ENCODE measurements around the gene SH3RF1. TPM values are rescaled to one million over a fixed set of nuclear protein-coding genes. Genes with fewer than 3 reads are reported as not detected.

The SH3RF1 gene
- total RNA-seq, 1 donor, result 57.8 TPM

DNA sequence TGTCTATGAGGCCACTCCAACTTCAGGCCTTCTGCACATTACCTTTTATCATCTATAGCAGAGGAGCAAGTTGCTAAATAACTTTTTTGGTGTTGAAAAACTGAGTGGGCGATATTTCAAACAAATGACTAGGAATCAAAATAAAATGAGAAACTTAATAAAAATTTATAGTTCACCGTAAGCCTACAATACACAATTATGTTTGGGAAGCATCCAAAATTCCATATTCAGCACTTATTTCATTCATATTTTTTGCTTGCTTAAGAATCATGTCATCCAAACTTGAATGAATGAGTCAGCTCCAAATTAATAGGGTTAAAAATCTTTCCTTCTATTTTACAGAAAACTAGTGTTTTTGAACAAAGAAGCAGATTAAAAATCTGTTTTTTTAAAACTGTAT, 119.1 kb downstream of the SH3RF1 start:
- TF ChIP-seq, protein P1, sequence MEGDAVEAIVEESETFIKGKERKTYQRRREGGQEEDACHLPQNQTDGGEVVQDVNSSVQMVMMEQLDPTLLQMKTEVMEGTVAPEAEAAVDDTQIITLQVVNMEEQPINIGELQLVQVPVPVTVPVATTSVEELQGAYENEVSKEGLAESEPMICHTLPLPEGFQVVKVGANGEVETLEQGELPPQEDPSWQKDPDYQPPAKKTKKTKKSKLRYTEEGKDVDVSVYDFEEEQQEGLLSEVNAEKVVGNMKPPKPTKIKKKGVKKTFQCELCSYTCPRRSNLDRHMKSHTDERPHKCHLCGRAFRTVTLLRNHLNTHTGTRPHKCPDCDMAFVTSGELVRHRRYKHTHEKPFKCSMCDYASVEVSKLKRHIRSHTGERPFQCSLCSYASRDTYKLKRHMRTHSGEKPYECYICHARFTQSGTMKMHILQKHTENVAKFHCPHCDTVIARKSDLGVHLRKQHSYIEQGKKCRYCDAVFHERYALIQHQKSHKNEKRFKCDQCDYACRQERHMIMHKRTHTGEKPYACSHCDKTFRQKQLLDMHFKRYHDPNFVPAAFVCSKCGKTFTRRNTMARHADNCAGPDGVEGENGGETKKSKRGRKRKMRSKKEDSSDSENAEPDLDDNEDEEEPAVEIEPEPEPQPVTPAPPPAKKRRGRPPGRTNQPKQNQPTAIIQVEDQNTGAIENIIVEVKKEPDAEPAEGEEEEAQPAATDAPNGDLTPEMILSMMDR (IDR thresholded peaks at IDR 0.05; ENCODE audit: insufficient read depth, low read length), result no peak
- DNase-seq (ENCODE audit: low read depth), result peak; percentile 73
- no peak overlapping the region for H3K4me3 ChIP-seq (ENCODE audit: low read depth, low read length)

DNA sequence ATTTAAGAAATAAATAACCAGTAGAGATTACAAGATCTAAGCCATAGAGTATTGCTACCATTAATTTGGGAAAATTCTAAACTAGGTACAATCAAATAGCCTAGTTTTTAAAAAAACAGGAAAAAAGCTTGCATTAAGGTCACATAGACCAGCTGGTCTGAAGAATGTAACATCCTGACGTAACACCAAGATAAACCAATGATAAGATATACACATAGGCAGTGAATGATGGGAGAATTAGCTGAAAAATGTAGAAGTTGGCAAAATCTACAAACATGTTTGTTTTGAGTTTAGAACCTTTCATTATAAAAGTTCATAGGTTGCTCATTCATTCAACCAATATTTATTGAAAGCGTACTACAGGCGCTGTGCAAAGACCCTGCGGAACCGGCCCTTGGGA, 120.0 kb downstream of the SH3RF1 start:
- TF ChIP-seq, protein P1 (IDR thresholded peaks at IDR 0.05; ENCODE audit: insufficient read depth, low read length), result no peak
- no peak overlapping the region for H3K4me3 ChIP-seq (ENCODE audit: low read depth, low read length)
- peak; percentile 57 for DNase-seq (ENCODE audit: low read depth)

DNA sequence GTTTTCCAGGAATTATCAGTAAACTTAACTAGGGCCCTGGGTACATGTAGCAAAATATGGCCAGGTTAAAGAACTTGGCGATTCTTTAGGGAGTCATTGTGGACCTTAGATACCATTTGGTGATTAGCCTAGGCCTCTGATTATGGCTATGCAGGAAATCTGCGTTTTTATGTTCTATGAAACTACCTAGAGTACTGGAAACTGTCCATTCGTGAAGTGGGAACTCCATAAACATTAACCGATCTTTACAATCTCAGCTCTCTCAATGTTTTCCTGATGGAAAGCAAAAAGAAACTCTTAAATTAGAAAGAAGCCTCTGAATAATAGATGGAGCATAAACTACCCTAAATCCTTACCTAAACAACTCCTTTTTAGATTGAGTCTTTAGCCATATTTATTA, 121.9 kb downstream of the SH3RF1 start:
- no peak overlapping the region for H3K4me3 ChIP-seq (ENCODE audit: low read depth, low read length)
- no peak for DNase-seq (ENCODE audit: low read depth)
- TF ChIP-seq, protein P1 (IDR thresholded peaks at IDR 0.05; ENCODE audit: insufficient read depth, low read length), result no peak

DNA sequence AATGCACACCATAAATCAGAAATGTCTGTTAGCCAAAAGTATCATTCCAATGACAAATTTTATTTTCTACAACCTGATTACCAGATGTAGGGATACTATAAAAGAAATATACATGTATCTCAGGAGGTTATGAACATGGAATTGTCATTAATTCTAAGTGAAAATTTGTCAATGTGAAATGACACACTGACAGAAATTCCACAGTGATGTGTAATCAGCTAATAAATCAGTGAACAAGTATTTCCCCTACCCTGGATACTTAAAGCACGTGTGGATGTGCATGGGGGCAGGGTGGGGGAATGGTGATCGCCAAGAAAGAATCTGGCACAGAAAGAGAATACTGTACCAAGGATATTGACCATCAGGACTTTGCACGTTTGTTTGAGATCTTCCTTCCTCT, 123.6 kb downstream of the SH3RF1 start:
- no peak overlapping the region for H3K4me3 ChIP-seq (ENCODE audit: low read depth, low read length)
- DNase-seq (ENCODE audit: low read depth), result no peak
- TF ChIP-seq, protein P1 (IDR thresholded peaks at IDR 0.05; ENCODE audit: insufficient read depth, low read length), result no peak

DNA sequence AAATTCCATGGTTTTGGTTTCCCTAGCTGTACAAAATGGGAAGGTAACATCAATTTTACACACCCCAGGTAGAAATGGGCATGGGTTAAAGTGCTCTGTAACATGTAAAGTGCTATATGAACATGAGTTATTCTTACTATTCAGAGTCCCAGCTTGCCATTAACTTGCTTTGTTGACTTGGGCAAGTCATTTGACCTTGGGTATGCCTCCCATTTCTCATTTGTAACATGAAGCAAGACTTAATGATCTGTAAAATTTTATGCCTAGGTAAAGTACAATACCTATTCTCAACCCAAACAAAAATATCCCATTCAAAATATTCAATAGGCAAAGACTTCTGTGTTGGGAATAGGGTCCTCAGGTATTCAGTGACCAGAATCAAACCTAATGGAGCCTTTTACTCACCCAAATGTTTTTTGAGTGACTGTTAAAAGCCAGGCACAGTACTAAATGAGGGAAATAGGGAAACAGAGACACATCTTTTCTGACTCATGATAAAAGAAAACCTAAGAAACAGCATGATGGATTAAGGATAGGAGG, 126.6 kb downstream of the SH3RF1 start:
- DNase-seq (ENCODE audit: low read depth), result no peak
- no peak overlapping the region for H3K4me3 ChIP-seq (ENCODE audit: low read depth, low read length)
- TF ChIP-seq, protein P1 (IDR thresholded peaks at IDR 0.05; ENCODE audit: insufficient read depth, low read length), result no peak

DNA sequence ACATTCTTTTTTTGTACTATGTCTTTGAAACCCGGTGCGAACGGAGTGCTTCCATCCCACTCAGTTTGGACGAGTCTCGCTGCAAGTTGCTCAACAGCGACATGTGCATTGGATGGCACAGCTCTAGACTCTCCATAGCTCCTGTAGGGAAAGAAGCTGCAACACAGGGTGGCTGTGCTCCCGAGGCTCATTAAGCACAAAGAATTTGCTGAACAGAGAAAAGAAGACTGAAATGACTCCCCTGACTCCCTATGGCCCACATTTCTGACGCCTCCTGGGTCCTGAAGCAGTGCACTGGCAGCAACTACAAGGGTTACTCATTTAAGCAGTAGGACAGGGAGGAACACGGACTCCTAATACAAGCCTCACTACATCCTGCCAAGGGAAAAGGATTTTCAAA, 127.4 kb downstream of the SH3RF1 start:
- TF ChIP-seq, protein P1 (IDR thresholded peaks at IDR 0.05; ENCODE audit: insufficient read depth, low read length), result no peak
- DNase-seq (ENCODE audit: low read depth), result no peak
- no peak overlapping the region for H3K4me3 ChIP-seq (ENCODE audit: low read depth, low read length)

DNA sequence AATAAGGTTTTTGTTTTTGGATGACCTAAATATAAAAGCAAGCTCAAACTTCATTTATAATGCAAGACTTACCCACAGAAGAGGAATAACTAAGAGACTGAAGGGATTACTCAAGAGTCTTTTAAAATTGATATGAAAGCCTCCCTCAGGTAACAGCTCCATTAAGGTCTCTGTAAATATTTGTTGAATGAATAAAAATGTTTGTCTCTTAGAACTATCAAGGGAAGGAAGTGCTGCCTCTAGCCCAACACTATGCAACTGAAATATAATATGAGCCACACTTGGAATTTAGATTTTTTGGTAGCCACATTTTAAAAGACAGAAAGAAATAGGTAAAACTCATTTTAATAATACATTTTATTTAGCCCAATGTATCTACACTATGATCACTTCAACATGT, 127.8 kb downstream of the SH3RF1 start:
- H3K4me3 ChIP-seq (ENCODE audit: low read depth, low read length), result no peak overlapping the region
- DNase-seq (ENCODE audit: low read depth), result no peak
- TF ChIP-seq, protein P1 (IDR thresholded peaks at IDR 0.05; ENCODE audit: insufficient read depth, low read length), result no peak
